Stimulated activated CD4-positive, alpha-beta T cell treated with anti-CD3 and anti-CD28 coated beads, Interleukin-1b, Interleukin-23, amount 100 ng/mL, for 1 hour (primary cell): ENCODE results near the gene FAM193B.

Experiments
- DNase-seq, 2 donors: peaks; one replicate each; pipeline ENCODE4 v3.0.0-alpha.2; 2020; ENCODE audit warnings: low read depth in 2 of 2

Gene FAM193B

DNA sequence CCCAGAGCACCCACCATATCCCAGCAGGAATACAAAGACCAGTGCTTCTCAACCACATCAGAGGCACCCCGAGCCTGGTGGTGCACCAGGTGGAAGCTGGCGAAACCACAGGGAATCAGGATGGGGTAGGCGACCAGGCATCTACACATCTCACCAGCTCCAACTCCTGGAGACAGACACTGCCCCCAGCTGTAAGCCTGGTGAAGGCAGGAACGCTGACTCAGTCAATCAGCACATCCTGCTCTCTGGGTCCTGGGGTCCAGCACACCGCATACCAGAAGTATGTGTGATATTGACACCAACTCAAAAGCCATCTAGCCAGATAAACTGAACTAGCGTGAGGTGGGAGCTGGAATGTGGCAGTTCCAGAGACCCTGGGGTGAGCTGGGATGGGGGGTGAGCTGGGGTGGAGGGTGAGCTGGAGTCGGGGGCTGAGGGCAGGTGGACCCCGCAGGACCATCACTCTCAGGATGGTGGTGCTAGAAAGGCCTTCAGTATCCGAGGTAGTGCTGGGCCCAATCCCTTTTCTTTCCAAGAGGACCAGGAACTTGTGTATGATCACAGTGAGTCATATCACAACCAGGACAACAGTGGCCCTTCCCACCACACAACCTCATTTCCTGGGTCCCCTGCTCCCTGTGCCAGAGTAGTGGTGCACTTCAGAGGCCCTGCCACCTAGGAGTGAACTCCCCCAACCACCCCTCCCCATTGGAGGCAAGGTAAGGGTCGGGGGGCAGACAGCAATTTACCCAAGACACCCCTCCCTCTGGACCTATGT, 83.4 kb downstream of the FAM193B start:
- no peak for DNase-seq
